Diencephalon (tissue), 1 donor: ENCODE data around the gene PILRA. TPM values are rescaled to one million over a fixed set of nuclear protein-coding genes. Genes with fewer than 3 reads are reported as not detected.

ENCODE experiments used
- small RNA-seq: library from RNA; depleted of rRNA; stranded (forward); fragments of <200 nt; gene quantifications from one replicate; pipeline ENCODE3, GENCODE V24; 2014
- total RNA-seq: library from RNA; depleted of rRNA; stranded (reverse); fragments of >200 nt; gene quantifications from one replicate; pipeline ENCODE4 v1.2.3, GENCODE V29; 2014

Gene PILRA
- 1.2 TPM for total RNA-seq

GRCh38 chr7:100373261-100373831 is at the start of gene PILRA:
Gene PILRA (plus strand): TSS chr7:100373487. CDS start chr7:100373657, 170 bp downstream.

DNA sequence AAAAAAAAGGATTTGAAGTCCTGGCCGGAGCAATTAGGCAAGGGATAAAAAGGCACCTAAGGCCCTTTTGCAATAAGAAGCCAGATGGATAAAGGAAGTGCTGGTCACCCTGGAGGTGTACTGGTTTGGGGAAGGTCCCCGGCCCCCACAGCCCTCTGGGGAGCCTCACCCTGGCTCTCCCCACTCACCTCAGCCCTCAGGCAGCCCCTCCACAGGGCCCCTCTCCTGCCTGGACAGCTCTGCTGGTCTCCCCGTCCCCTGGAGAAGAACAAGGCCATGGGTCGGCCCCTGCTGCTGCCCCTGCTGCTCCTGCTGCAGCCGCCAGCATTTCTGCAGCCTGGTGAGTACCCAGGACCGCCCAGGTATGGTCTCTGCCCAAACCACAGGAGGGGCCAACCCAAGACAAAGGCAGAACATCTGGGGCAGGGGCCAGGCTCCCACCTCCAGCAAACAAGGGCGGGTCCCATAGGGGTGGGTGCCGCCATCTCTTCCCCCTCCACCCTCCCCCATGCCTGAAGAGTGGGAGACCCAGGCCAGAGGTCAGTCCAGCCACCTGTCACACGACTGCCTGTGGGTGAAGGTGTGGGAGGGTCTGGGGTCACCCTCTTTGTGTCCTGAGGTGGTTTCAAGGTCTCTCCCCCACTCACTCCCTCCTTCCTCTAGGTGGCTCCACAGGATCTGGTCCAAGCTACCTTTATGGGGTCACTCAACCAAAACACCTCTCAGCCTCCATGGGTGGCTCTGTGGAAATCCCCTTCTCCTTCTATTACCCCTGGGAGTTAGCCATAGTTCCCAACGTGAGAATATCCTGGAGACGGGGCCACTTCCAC is 15.0 kb upstream of the PILRA start, which contains the start of gene PILRB:
Gene PILRB (plus strand): TSS at position 91 of the 830 bp plus-strand sequence. CDS start 186 bp downstream, at position 277.

DNA sequence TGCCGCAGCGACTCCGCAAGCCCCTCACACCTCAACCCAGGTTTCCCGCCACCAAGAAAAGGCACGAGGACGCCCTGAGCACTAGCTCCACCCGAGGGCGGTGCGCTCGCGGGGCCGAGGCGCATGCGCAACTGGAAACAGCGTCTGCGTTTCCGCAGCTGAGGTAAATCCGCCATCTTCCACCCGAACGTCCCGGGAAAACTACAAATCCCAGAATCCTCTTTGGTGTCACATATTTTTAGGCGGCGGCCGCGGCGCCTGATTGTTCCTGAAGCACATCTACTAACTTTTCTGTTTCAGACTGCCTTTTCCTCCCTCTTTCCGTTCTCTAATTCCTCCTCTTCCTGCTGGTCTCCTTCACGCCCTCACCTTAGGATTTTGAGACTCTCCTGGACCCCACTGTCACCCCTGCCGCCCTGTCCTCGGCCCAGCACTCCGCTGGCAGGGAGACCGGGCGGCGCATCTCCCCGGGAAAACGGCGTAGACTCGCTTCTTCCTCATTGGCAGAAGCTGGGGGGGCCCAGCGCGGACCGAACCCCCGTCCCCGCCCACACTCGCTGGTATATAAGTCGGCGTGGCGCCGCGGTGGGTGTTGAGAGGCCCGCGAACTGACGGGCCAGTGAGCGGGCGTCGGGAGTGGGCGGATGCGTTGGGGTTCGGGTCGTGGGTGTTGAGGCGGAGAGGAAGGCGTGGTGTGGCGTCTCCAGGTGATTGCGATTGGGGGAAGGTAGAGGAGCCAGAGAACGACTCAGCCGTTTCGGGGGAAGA is 55.1 kb downstream of the PILRA start, which contains the start of gene ZCWPW1:
Gene ZCWPW1 (minus strand): TSS at position 505 of the 768 bp plus-strand sequence. CDS start 8,054 bp downstream, outside the sequence.

GRCh38 chr7:100429637-100430492 is 56.6 kb downstream of the PILRA start, which contains the start of gene MEPCE:
Gene MEPCE (plus strand): TSS chr7:100429831. CDS start chr7:100430019, 188 bp downstream.

Small RNAs within 50 kb of the gene (small RNA-seq; reads per million reads assigned to genes)
- gene RF00019: not detected

Other genes with a start within 250 kb of the PILRA start
- gene MBLAC1, start 246.5 kb upstream of the PILRA start, total RNA-seq: 5.3 TPM
- 48.9 TPM for gene LAMTOR4, start 224.6 kb upstream of the PILRA start, total RNA-seq
- gene TRAPPC14, start 214.8 kb upstream of the PILRA start, total RNA-seq: 16.8 TPM
- gene GAL3ST4, start 204.9 kb upstream of the PILRA start, total RNA-seq: 3.9 TPM
- 49.6 TPM for gene GPC2, start 196.1 kb upstream of the PILRA start, total RNA-seq
- 0.69 TPM for gene STAG3, start 195.6 kb upstream of the PILRA start, total RNA-seq
- not detected for gene PVRIG, start 153.5 kb upstream of the PILRA start, total RNA-seq
- not detected for gene SPDYE3, start 65.8 kb upstream of the PILRA start, total RNA-seq
- 14.5 TPM for gene PILRB, start 15.4 kb upstream of the PILRA start, total RNA-seq
- 2.1 TPM for gene ZCWPW1, start 55.2 kb downstream of the PILRA start, total RNA-seq
- 27.9 TPM for gene MEPCE, start 56.3 kb downstream of the PILRA start, total RNA-seq
- 7.6 TPM for gene PPP1R35, start 63.0 kb downstream of the PILRA start, total RNA-seq
- gene SPACDR, start 90.8 kb downstream of the PILRA start, total RNA-seq: not detected
- 33.7 TPM for gene TSC22D4, start 105.7 kb downstream of the PILRA start, total RNA-seq
- 38.8 TPM for gene NYAP1, start 110.4 kb downstream of the PILRA start, total RNA-seq
- gene AGFG2, start 165.7 kb downstream of the PILRA start, total RNA-seq: 6.7 TPM
- gene SAP25, start 200.4 kb downstream of the PILRA start, total RNA-seq: not detected
- 11.1 TPM for gene LRCH4, start 212.6 kb downstream of the PILRA start, total RNA-seq
- not detected for gene FBXO24, start 212.8 kb downstream of the PILRA start, total RNA-seq
- gene PCOLCE, start 228.9 kb downstream of the PILRA start, total RNA-seq: 9.0 TPM
- gene MOSPD3, start 239.1 kb downstream of the PILRA start, total RNA-seq: 11.3 TPM